SK-N-SH (cell line): ENCODE measurements around the gene MMP19.

ENCODE experiments used
- CHD2 ChIP-seq: fragments of 150-350 bp; IDR thresholded peaks from 2 replicates; pipeline ENCODE4 v1.6.1; 2018; ENCODE audit warnings: low read length; ENCODE audit not compliant: partially characterized antibody
- CTCF ChIP-seq: fragments of 200-600 bp; sonication (generic); IDR thresholded peaks from 2 replicates; pipeline ENCODE4 v1.6.1; 2017; ENCODE audit warnings: antibody characterized with exemption, mild to moderate bottlenecking, moderate library complexity
- ELF1 ChIP-seq: IDR thresholded peaks from 2 replicates; pipeline ENCODE4 v1.4.0; 2012
- EZH2phosphoT487 ChIP-seq: fragments of 200-600 bp; sonication (generic); IDR thresholded peaks from 2 replicates; pipeline ENCODE4 v1.6.1; 2017; ENCODE audit warnings: low read depth, mixed run types, mild to moderate bottlenecking, antibody characterized with exemption, moderate library complexity, borderline replicate concordance
- IRF3 ChIP-seq: fragments of 150-350 bp; IDR thresholded peaks from 2 replicates; pipeline ENCODE4 v1.6.1; 2016; ENCODE audit warnings: mild to moderate bottlenecking, low read depth, low read length
- MAX ChIP-seq: IDR thresholded peaks from 2 replicates; pipeline ENCODE4 v1.4.0; 2012; ENCODE audit warnings: low read depth
- POLR2AphosphoS5 ChIP-seq: IDR thresholded peaks from 2 replicates; pipeline ENCODE4 v1.6.1; 2012; ENCODE audit warnings: low read depth, low read length
- RAD21 ChIP-seq: IDR thresholded peaks from 2 replicates; pipeline ENCODE4 v1.6.1; 2012; ENCODE audit warnings: mild to moderate bottlenecking, low read length
- SMC3 ChIP-seq: IDR thresholded peaks from 2 replicates; pipeline ENCODE4 v1.6.1; 2012; ENCODE audit warnings: low read depth, low read length, improper control_type of control experiment
- TAF1 ChIP-seq: IDR thresholded peaks from 2 replicates; pipeline ENCODE4 v1.6.1; 2012; ENCODE audit warnings: low read depth, mild to moderate bottlenecking, low read length, moderate library complexity, borderline replicate concordance
- TCF12 ChIP-seq: IDR thresholded peaks from 2 replicates; pipeline ENCODE4 v1.4.0; 2012
- TEAD4 ChIP-seq: IDR thresholded peaks from 2 replicates; pipeline ENCODE4 v1.4.0; 2012; ENCODE audit warnings: mild to moderate bottlenecking, borderline replicate concordance; ENCODE audit not compliant: insufficient read depth
- ZBTB33 ChIP-seq: IDR thresholded peaks from 2 replicates; pipeline ENCODE4 v1.4.0; 2012; ENCODE audit warnings: low read depth, borderline replicate concordance

GRCh38 chr12:55845785-55846496 lies 3.2 kb upstream of the MMP19 start:
- TF ChIP-seq POLR2AphosphoS5, result no peak
- TF ChIP-seq CTCF, result no peak
- TF ChIP-seq CHD2, result no peak
- TF ChIP-seq EZH2phosphoT487, result no peak
- no peak for TF ChIP-seq IRF3
- TF ChIP-seq RAD21, result no peak
- TF ChIP-seq TCF12, result no peak
- TF ChIP-seq MAX, result no peak
- TF ChIP-seq ZBTB33, result no peak
- no peak for TF ChIP-seq TEAD4
- TF ChIP-seq TAF1, result no peak
- no peak for TF ChIP-seq ELF1
- no peak for TF ChIP-seq SMC3
